HG03095 (cell line): Measurements from ENCODE around the gene BUB3.

Source experiments
- ATAC-seq: cut with Tn5 transposase; IDR thresholded peaks from one replicate; pipeline ENCODE4 v1.9.1; 2021; ENCODE audit warnings: moderate library complexity; ENCODE audit not compliant: unreplicated experiment

Gene BUB3

GRCh38 chr10:123202506-123202905, 48.3 kb downstream of the BUB3 start:
- ATAC-seq, result no peak

DNA sequence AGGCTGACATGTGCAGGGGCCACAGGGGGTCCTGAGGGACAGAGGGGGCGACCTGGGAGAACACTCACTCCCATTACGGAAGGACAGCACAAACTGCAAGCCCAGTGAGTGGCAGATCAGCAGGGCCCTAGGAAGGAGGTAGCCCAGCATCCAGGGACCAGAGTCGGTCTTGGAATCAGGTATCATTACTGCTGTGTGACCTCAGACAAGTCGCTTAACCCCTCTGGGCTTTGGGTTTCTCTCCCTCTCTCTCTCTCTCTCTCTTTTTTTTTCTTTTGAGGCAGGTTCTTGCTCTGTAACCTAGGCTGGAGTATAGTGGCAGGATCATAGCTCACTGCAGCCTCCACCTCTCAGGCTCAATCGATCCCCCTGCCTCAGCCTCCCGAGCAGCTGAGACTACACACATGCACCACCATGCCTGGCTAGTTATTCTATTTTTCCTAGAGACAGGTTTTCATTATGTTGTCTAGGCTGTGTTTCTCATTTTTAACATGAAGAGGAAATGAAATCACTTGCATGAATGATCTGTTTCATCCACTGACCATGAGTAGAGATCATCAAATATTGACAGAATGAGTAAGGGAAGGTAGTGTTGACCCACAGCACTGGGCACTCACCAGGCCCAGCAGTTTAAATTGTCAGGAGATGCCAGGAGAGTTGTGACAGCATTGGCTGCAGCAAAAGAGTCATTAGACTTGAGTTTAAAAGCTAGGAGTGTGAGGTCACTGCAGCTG, 49.4 kb downstream of the BUB3 start:
- no peak for ATAC-seq

GRCh38 chr10:123204127-123204461, 49.9 kb downstream of the BUB3 start:
- ATAC-seq, result no peak

- no peak for ATAC-seq
Observed at GRCh38 chr10:123205041-123205440, 50.8 kb downstream of the BUB3 start.

DNA sequence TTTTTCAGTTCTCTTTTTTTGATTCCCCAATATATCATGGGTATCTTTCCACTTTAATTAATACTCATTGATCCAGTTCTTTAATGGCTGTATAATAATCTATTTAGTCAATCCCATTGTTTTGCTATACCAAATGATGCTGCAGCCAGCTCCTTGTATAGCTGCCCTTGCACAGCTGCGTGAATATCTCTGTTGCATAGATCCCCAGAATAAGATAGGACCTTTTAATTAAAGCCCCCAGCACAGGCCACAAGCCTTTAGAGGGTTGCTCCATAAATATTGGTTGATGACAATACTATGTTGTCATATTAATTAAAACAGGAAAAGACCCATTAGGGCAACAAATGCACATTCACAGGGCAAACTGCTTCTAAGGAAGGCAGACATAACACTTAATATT, 57.9 kb downstream of the BUB3 start:
- ATAC-seq, result no peak

- ATAC-seq, result no peak
Observed at GRCh38 chr10:123212640-123213039, 58.4 kb downstream of the BUB3 start.

DNA sequence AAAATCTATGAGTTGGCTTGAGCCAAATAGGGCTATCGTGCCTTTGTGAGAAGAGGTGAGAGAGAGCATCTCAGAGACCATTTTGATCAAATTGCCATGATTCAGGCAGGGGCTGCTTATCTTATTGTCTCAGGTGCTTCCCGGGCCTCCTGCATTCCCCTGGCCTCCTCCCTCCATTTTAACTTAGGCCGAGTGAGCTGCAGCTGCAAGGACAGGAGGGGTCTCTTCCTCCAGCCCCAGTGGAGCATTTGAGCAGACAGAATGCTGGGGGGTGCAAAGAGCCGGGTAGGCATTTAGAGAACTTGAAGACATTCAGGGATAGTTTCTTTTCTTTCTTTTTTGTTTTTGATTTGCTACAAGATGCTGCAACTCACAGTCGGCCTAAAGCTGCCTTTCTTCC, 59.0 kb downstream of the BUB3 start:
- ATAC-seq, result no peak
